HT-29 (cell line): ENCODE data around the gene MOB4. TPM values are rescaled to one million over a fixed set of nuclear protein-coding genes. Genes with fewer than 3 reads are reported as not detected.
"Not testable (repeated sequence)": the region's sequence is repeated elsewhere in the genome, so short reads cannot be mapped to it uniquely, and the experiment has no call there.

ENCODE experiments used
- DNase-seq: peaks from one replicate; pipeline ENCODE4 v3.0.0-alpha.2; 2015; ENCODE audit warnings: low spot score
- small RNA-seq: library from RNA; depleted of rRNA; stranded (forward); fragments of <200 nt; gene quantifications from one replicate; pipeline ENCODE3, GENCODE V24; 2014
- total RNA-seq: library from RNA; depleted of rRNA; stranded (reverse); fragments of >200 nt; shearing (Covaris generic); gene quantifications from 2 replicates; pipeline ENCODE4 v1.2.3, GENCODE V29; 2014; rRNA removed

Gene MOB4
- total RNA-seq, 1 experiment from 2014 or later, result 17.9 TPM

GRCh38 chr2:197587255-197587654 lies 71.4 kb downstream of the MOB4 start:
- DNase-seq, result not testable (repeated sequence)

DNA sequence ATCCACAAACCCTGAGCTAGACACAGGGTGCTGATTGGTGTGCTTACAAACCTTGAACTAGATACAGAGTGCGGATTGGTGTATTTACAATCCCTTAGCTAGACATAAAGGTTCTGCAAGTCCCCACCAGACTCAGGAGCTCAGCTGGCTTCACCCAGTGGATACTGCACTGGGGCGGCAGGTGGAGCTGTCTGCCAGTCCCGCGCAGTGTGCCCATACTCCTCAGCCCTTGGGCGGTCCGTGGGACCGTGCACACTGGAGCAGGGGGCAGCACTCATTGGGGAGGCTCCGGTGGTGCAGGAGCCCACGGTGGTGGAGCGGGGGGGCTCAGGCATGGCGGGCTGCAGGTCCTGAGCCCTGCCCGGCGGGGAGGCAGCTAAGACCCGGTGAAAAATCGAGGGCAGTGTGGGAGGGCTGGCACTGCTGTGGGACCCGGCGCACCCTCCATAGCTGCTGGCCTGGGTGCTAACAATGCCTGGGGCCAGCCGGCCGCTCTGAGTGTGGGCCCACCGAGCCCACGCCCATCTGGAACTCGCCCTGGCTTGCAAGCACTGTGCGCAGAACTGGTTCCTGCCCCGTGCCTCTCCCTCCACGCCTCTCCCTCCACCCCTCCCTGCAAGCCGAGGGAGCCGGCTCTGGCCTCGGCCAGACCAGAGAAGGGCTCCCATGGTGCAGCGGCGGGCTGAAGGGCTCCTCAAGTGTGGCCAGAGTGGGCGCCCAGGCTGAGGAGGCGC lies 75.6 kb downstream of the MOB4 start:
- no peak for DNase-seq

DNA sequence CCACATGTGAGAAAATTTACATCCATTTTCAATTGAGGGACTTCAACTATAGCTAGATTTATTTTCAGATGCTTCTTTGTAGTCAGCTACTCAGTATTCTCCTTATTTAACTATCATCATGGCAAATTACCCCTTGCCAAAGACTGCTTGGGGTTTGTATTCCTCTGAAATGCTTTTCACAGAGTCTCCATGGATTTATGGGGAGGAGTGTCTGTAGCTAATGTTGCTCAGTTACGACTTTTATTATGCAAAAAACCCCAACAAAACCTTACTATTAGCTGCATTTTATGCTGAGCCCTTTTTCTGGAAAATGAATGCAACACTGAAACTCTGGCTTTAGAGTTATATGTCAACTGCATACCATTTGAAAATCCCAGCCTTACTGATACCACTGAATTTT lies 80.9 kb downstream of the MOB4 start:
- DNase-seq, result no peak

GRCh38 chr2:197597166-197597565 lies 81.3 kb downstream of the MOB4 start:
- no peak for DNase-seq

DNA sequence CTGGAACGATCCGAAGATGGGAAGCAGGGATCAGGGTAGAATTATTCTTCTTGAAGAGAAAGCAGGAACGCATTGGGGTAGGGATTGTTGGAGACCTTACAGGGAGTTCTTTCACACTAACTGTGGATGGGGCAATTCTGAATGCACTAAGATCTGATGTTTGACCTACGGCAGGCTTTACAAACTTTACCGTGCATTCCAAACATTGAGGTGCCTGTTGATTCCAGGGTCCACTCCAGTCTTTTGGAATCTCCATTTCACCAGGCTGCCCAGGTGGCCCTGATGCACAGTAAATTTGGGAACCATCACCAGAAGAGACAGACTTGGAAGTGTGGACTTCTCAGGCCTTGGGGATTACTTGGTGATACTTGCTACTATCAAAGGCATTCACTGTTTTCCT lies 82.6 kb downstream of the MOB4 start:
- no peak for DNase-seq

DNA sequence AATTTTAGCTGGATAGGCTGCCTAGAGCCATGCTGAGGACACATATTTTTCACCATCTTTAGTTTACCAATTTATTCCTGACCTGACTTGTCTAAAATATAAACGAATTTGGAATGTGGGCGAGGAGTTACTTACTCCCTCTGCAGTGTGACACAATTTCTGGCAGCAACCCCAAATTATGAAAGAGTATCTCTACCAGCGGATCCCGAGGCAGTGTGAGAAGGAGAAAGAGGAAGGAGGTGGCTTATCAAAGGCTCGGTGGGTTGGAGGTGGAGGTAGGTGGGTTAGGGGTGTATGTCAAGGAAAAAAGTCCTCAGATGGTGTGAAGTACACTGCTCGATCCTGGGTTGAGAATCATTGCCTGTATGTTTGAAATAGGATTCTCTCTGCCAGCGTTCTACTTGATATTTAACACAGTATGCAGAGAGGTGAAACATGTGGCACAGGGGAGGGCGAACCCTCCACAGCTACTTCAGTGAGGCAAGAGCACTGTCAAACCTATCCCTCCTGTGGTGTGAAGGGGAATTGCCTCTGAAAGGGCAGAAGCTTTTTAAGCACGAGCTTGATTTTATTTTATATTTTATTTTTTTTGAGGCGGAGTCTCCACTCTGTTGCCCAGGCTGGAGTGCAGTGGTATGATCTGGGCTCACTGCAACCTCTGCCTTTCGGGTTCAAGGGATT lies 83.6 kb downstream of the MOB4 start:
- peak; percentile 51 for DNase-seq

DNA sequence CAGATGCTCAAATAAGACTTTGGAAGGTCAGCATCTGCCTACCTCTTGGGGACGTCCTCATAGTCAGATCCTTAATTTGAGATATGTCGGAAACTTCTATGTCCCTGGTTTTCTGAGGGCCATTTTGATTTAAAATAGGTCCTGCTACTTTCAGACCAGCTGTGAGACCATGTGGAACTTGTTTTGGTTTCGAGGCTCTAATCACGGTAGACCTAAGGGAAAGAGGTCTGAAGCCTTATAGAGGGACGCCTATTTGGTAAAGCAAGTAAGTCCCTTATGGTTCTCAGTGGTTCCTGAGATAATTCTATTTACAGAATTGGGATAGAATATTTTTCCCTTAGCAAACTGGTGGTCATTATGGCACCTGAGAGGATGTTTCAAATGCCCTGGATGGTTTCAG lies 84.4 kb downstream of the MOB4 start:
- no peak for DNase-seq

DNA sequence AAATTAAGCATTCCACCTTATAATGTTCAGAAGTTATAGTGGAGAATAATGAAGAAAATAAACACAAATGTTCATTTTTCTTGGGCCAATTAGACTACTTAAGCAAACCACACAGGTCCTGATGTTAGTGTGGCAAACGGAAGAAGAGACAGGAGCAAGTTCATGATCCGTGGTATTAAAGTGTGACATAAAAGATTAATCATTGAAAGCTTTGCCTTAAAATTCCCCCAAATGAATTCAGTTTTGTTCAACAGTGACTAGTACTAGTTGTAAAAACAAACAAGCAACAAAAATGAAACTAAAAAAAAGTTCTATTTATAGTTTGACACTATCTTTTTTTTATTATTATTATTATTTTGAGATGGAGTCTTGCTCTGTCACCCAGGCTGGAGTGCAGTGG lies 85.9 kb downstream of the MOB4 start:
- no peak for DNase-seq

Small RNA genes within 50 kb of the gene (small RNA-seq; reads per million reads assigned to genes)
- not detected for gene AC020550.1

Other genes starting within 250 kb of the MOB4 start
- 1.9 and 2.8 TPM in 2 replicates for gene ANKRD44, start 205.3 kb upstream of the MOB4 start, total RNA-seq
- 92.5 and 95.8 TPM in 2 replicates for gene SF3B1, start 81.0 kb upstream of the MOB4 start, total RNA-seq
- 11.5 and 11.8 TPM in 2 replicates for gene COQ10B, start 62.5 kb upstream of the MOB4 start, total RNA-seq
- 259 and 306 TPM in 2 replicates for gene HSPD1, start 16.2 kb upstream of the MOB4 start, total RNA-seq
- gene HSPE1, start 15.7 kb upstream of the MOB4 start, total RNA-seq, result 195 and 211 TPM in 2 replicates
- not detected in 2 replicates for gene RFTN2, start 159.5 kb downstream of the MOB4 start, total RNA-seq
- gene MARS2, start 189.3 kb downstream of the MOB4 start, total RNA-seq, result 16.1 and 17.2 TPM in 2 replicates